CD4-positive, alpha-beta T cell treated with Interleukin-4 for 4 hours (primary cell): Measurements from ENCODE around the gene BTBD19.

Source experiments
- DNase-seq: peaks from one replicate; pipeline ENCODE4 v3.0.0-alpha.2; 2020

Gene BTBD19

DNA sequence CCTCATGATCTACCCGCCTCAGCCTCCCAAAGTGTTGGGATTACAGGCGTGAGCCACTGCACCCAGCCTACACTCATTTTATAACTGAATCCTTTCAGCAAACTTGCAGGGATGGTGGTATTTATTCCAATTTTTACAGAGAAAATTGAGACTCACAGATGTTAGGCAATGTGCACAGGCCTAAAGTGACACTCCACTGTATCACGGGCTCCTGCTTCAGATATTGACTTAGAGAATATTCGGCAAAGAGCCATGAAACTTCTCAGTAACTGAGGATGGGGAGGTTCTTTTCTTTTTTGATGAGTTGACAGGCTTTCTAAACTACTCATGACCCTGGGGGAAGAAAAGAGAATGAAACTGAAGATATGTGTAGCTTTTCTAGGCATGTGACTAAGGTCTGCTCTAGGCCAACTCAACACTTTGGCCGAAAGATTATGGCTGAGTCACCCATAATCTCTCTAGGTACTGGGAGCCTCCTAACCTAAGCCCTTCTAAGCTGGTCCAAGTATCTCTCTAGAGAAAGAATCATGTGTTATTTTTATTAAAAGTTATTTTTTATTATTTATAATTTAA lies 54.6 kb downstream of the BTBD19 start:
- DNase-seq = no peak
